DMS53 (cell line): ENCODE measurements around the gene KCNH5.

Source experiments
- DNase-seq: peaks from one replicate; lab custom pipeline; 2025; lab: John Stamatoyannopoulos, UW

KCNH5 gene

GRCh38 chr14:62743560-62743959 lies 301.7 kb downstream of the KCNH5 start:
- DNase-seq, result no peak

GRCh38 chr14:62743118-62743517 lies 302.1 kb downstream of the KCNH5 start:
- no peak for DNase-seq

GRCh38 chr14:62739647-62740046 lies 305.6 kb downstream of the KCNH5 start:
- no peak for DNase-seq

- no peak for DNase-seq
These were observed 308.9 kb downstream of the KCNH5 start for GRCh38 chr14:62736048-62737043.

GRCh38 chr14:62734831-62735230 lies 310.4 kb downstream of the KCNH5 start:
- DNase-seq, result no peak

- no peak for DNase-seq
These were observed 322.9 kb downstream of the KCNH5 start for GRCh38 chr14:62722406-62722805.

- DNase-seq, result no peak
These were observed 326.6 kb downstream of the KCNH5 start for GRCh38 chr14:62718629-62719028.

- DNase-seq, result no peak
These were observed 333.8 kb downstream of the KCNH5 start for GRCh38 chr14:62711351-62712023.

GRCh38 chr14:62710811-62711210 lies 334.4 kb downstream of the KCNH5 start:
- DNase-seq, result no peak

GRCh38 chr14:62709773-62710172 lies 335.5 kb downstream of the KCNH5 start:
- no peak for DNase-seq

- peak; percentile 37 for DNase-seq
These were observed 339.0 kb downstream of the KCNH5 start for GRCh38 chr14:62706217-62706616.

GRCh38 chr14:62697461-62697860 lies 347.8 kb downstream of the KCNH5 start:
- DNase-seq, result no peak

- DNase-seq, result no peak
These were observed 348.3 kb downstream of the KCNH5 start for GRCh38 chr14:62696929-62697328.

- no peak for DNase-seq
These were observed 348.8 kb downstream of the KCNH5 start for GRCh38 chr14:62696331-62696924.

GRCh38 chr14:62694075-62694474 lies 351.2 kb downstream of the KCNH5 start:
- DNase-seq, result peak; percentile 3

- DNase-seq, result peak; percentile 38
These were observed 352.7 kb downstream of the KCNH5 start for GRCh38 chr14:62692490-62693106.

GRCh38 chr14:62691647-62692489 lies 353.4 kb downstream of the KCNH5 start:
- DNase-seq, result peak; percentile 94

GRCh38 chr14:62689733-62690132 lies 355.5 kb downstream of the KCNH5 start:
- peak; percentile 79 for DNase-seq

- no peak for DNase-seq
These were observed 357.4 kb downstream of the KCNH5 start for GRCh38 chr14:62687818-62688217.

- DNase-seq, result no peak
These were observed 360.9 kb downstream of the KCNH5 start for GRCh38 chr14:62684376-62684775.

- DNase-seq, result no peak
These were observed 363.1 kb downstream of the KCNH5 start for GRCh38 chr14:62682208-62682607.
